ENCODE results near the gene BACE2.
"Not testable (repeated sequence)": the region's sequence is repeated elsewhere in the genome, so short reads cannot be mapped to it uniquely, and the experiment has no call there.

Gene BACE2

GRCh38 chr21:41243107-41243506, 75.1 kb downstream of the BACE2 start:
- no peak for DNase-seq

- not testable (repeated sequence) for DNase-seq
Measured at GRCh38 chr21:41244266-41244880, 76.4 kb downstream of the BACE2 start.

- no peak for DNase-seq
Measured at GRCh38 chr21:41245509-41246135, 77.7 kb downstream of the BACE2 start.

GRCh38 chr21:41246808-41247207, 78.8 kb downstream of the BACE2 start:
- DNase-seq = no peak

- DNase-seq = no peak
Measured at GRCh38 chr21:41247561-41248545, 79.9 kb downstream of the BACE2 start.

- DNase-seq = no peak
Measured at GRCh38 chr21:41249476-41249875, 81.5 kb downstream of the BACE2 start.

- no peak for DNase-seq
Measured at GRCh38 chr21:41250519-41250918, 82.6 kb downstream of the BACE2 start.

- no peak for DNase-seq
Measured at GRCh38 chr21:41251961-41252642, 84.1 kb downstream of the BACE2 start.

GRCh38 chr21:41254090-41254700, 86.2 kb downstream of the BACE2 start:
- no peak for DNase-seq

- no peak for DNase-seq
Measured at GRCh38 chr21:41255190-41255589, 87.2 kb downstream of the BACE2 start.

- DNase-seq = not testable (repeated sequence)
Measured at GRCh38 chr21:41256231-41256630, 88.3 kb downstream of the BACE2 start.

GRCh38 chr21:41256771-41257702, 89.1 kb downstream of the BACE2 start:
- no peak for DNase-seq

- DNase-seq = no peak
Measured at GRCh38 chr21:41258617-41259016, 90.7 kb downstream of the BACE2 start.

- no peak for DNase-seq
Measured at GRCh38 chr21:41260428-41260827, 92.5 kb downstream of the BACE2 start.

GRCh38 chr21:41267346-41267745, 99.4 kb downstream of the BACE2 start:
- DNase-seq = no peak

- DNase-seq = no peak
Measured at GRCh38 chr21:41269535-41269934, 101.6 kb downstream of the BACE2 start.

- no peak for DNase-seq
Measured at GRCh38 chr21:41277196-41277595, 109.2 kb downstream of the BACE2 start.

GRCh38 chr21:41277846-41278245, 109.9 kb downstream of the BACE2 start:
- no peak for DNase-seq

GRCh38 chr21:41280115-41280919, 112.4 kb downstream of the BACE2 start:
- no peak for DNase-seq

- no peak for DNase-seq
Measured at GRCh38 chr21:41282412-41282811, 114.5 kb downstream of the BACE2 start.
